ENCODE results near the gene LMO7. TPM values are rescaled to one million over a fixed set of nuclear protein-coding genes. Genes with fewer than 3 reads are reported as not detected.

LMO7 gene
- total and polyA plus RNA-seq, 2 of the 13 experiments (the other 11 are each of a cell fraction or from before 2014, with no cell fraction given), result 34.0 to 121 TPM

DNA sequence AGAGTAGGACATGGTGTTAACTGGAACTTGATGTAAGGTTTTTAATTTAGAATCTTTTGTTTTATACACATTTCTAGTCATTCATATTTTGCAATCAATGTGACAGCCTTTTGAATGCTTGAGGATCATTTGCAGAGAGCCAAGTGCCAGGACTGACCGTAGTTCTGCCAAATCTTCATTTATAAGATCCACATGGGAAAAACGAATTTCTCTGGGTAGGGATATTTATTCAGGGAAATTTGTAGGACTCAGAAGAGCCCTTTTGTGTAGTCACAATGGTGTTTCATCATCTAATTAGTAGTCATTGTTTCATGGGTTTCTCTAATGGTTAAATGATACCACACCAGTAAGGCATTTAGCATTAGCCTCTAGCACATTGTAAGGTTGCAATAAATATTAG lies 161.1 kb downstream of the LMO7 start:
- peaks cover 36% of the 10 kb centered on the region for H3K79me2 ChIP-seq (ENCODE audit: insufficient read depth, low read length)
- H2AFZ ChIP-seq (ENCODE audit: low read length), result no peak overlapping the region
- H3K27me3 ChIP-seq (ENCODE audit: control insufficient read depth in 1 of 2, insufficient read depth in 2 of 2, low read length in 2 of 2), result no peaks in the 10 kb centered on the region
- H3K4me1 ChIP-seq (ENCODE audit: insufficient read depth, low read length), result peaks cover 43% of the 10 kb centered on the region
- no peak overlapping the region for H3K27ac ChIP-seq (ENCODE audit: extremely low read length, insufficient read depth, low read length)
- H3K4me2 ChIP-seq (ENCODE audit: low read depth, low read length), result no peak overlapping the region
- ChIA-PET CTCF (ENCODE audit: low intra/inter-chr PET ratio, low total read pairs) (no interaction called here), POLR2A (no interaction called here)
- no peak overlapping the region for H3K4me3 ChIP-seq (replicated peaks in 1 of 3; ENCODE audit: insufficient read depth in 1 of 3, low read depth in 2 of 3, low read length in 3 of 3)
- DNase-seq (ENCODE audit: low spot score), result no peak
- no TSS peak for BruUV-seq (replicated peaks)
- in situ Hi-C loops (cut with HindIII; ENCODE audit: extremely low pct_ligation_motif_present, low pct_unique_long_range_greater_than_20kb), result loop anchor here (5.0 to 10.0 kb wide), 2 partner anchors 35 to 102 kb away; no protein-coding TSS in a partner anchor
- intact Hi-C loops (cut with micrococcal nuclease; ENCODE audit: unreplicated experiment), result no loop called here
- ATAC-seq, result no peak
- no peaks in the 10 kb centered on the region for H4K20me1 ChIP-seq (ENCODE audit: insufficient read depth, low read length)
- H3K9me3 ChIP-seq (ENCODE audit: low read length), result no peaks in the 10 kb centered on the region
- H3K9ac ChIP-seq (ENCODE audit: insufficient read depth, low read depth, low read length), result no peak overlapping the region
- 94% methylated on average over 2 of the region's 2 CpGs for WGBS (ENCODE audit: low lambda C conversion rate)
- TF ChIP-seq PHF21A (CRISPR knock-in tag; IDR thresholded peaks at IDR 0.05) (no peak), CBX2 (IDR thresholded peaks at IDR 0.05; ENCODE audit: low read depth, low read length) (no peak), CBX2 (CRISPR knock-in tag; IDR thresholded peaks at IDR 0.05; ENCODE audit: low read depth) (no peak), MEF2D (CRISPR knock-in tag; IDR thresholded peaks at IDR 0.05) (no peak), ZEB1 (IDR thresholded peaks at IDR 0.05; ENCODE audit: insufficient replicate concordance, low read depth) (no peak), ZNF652 (CRISPR knock-in tag; IDR thresholded peaks at IDR 0.05; ENCODE audit: borderline replicate concordance, low read depth) (no peak), TAF1 (CRISPR knock-in tag; IDR thresholded peaks at IDR 0.05) (no peak), ZNF563 (CRISPR knock-in tag; IDR thresholded peaks at IDR 0.05) (no peak), SIN3A (IDR thresholded peaks at IDR 0.05; ENCODE audit: borderline replicate concordance, low read depth, low read length) (no peak)
- TF ChIP-seq, protein P1, sequence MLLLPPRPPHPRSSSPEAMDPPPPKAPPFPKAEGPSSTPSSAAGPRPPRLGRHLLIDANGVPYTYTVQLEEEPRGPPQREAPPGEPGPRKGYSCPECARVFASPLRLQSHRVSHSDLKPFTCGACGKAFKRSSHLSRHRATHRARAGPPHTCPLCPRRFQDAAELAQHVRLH (CRISPR knock-in tag; IDR thresholded peaks at IDR 0.05; ENCODE audit: borderline replicate concordance, low read depth), result no peak
- H3K36me3 ChIP-seq (replicated peaks in 1 of 2; ENCODE audit: control insufficient read depth in 1 of 2, insufficient read depth in 2 of 2, low read length in 2 of 2), result peaks cover 8 to 56% of the 10 kb centered on the region in 2 experiments
- no peak for FAIRE-seq

DNA sequence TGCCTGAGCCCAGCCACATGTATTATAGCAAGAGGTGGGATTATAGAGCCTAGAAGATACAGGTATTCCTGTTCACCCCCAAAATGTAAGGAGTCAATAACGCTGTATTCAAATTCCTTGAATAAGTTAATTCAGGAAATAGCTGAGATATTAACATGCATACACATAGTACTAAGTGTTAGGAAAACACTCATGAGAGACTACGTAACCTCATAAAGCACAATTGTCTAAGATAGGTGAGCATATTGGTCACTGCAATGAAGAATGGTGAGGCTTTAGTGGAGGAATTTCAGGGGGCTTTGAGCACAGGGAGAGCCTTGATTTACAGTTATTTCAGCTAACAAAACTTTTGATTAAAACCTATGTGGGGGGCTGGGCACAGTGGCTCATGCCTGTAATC lies 161.6 kb downstream of the LMO7 start:
- H3K4me3 ChIP-seq (replicated peaks in 1 of 3; ENCODE audit: insufficient read depth in 1 of 3, low read depth in 2 of 3, low read length in 3 of 3), result no peak overlapping the region
- ATAC-seq (no peak), DNase-seq (ENCODE audit: low spot score) (no peak), FAIRE-seq (no peak)
- ChIA-PET CTCF (ENCODE audit: low intra/inter-chr PET ratio, low total read pairs) (no interaction called here), POLR2A (no interaction called here)
- H2AFZ ChIP-seq (ENCODE audit: low read length), result no peak overlapping the region
- WGBS (ENCODE audit: low lambda C conversion rate), result 98% methylated on average over 2 of the region's 2 CpGs
- no peaks in the 10 kb centered on the region for H4K20me1 ChIP-seq (ENCODE audit: insufficient read depth, low read length)
- H3K9me3 ChIP-seq (ENCODE audit: low read length), result no peaks in the 10 kb centered on the region
- in situ Hi-C loops (cut with HindIII; ENCODE audit: extremely low pct_ligation_motif_present, low pct_unique_long_range_greater_than_20kb), result loop anchor here (5.0 to 10.0 kb wide), 2 partner anchors 35 to 103 kb away; no protein-coding TSS in a partner anchor
- H3K4me1 ChIP-seq (ENCODE audit: insufficient read depth, low read length), result peaks cover 39% of the 10 kb centered on the region
- H3K27me3 ChIP-seq (ENCODE audit: control insufficient read depth in 1 of 2, insufficient read depth in 2 of 2, low read length in 2 of 2), result no peaks in the 10 kb centered on the region
- intact Hi-C loops (cut with micrococcal nuclease; ENCODE audit: unreplicated experiment), result no loop called here
- H3K4me2 ChIP-seq (ENCODE audit: low read depth, low read length), result no peak overlapping the region
- peaks cover 9 to 61% of the 10 kb centered on the region in 2 experiments for H3K36me3 ChIP-seq (replicated peaks in 1 of 2; ENCODE audit: control insufficient read depth in 1 of 2, insufficient read depth in 2 of 2, low read length in 2 of 2)
- no TSS peak for BruUV-seq (replicated peaks)
- H3K27ac ChIP-seq (ENCODE audit: extremely low read length, insufficient read depth, low read length), result no peak overlapping the region
- peaks cover 34% of the 10 kb centered on the region for H3K79me2 ChIP-seq (ENCODE audit: insufficient read depth, low read length)
- no peak overlapping the region for H3K9ac ChIP-seq (ENCODE audit: insufficient read depth, low read depth, low read length)
- TF ChIP-seq MEF2D (CRISPR knock-in tag; IDR thresholded peaks at IDR 0.05), result no peak
- TF ChIP-seq ZIK1 (CRISPR knock-in tag; IDR thresholded peaks at IDR 0.05; ENCODE audit: borderline replicate concordance, low read depth), result no peak
- no peak for TF ChIP-seq ZNF556 (CRISPR knock-in tag; IDR thresholded peaks at IDR 0.05; ENCODE audit: borderline replicate concordance)
- TF ChIP-seq BHLHE40 (IDR thresholded peaks at IDR 0.05; ENCODE audit: low read length), result no peak
- TF ChIP-seq ZNF253 (CRISPR knock-in tag; IDR thresholded peaks at IDR 0.05; ENCODE audit: borderline replicate concordance), result no peak
- no peak for TF ChIP-seq AHR (CRISPR knock-in tag; IDR thresholded peaks at IDR 0.05)
- TF ChIP-seq, protein P2, sequence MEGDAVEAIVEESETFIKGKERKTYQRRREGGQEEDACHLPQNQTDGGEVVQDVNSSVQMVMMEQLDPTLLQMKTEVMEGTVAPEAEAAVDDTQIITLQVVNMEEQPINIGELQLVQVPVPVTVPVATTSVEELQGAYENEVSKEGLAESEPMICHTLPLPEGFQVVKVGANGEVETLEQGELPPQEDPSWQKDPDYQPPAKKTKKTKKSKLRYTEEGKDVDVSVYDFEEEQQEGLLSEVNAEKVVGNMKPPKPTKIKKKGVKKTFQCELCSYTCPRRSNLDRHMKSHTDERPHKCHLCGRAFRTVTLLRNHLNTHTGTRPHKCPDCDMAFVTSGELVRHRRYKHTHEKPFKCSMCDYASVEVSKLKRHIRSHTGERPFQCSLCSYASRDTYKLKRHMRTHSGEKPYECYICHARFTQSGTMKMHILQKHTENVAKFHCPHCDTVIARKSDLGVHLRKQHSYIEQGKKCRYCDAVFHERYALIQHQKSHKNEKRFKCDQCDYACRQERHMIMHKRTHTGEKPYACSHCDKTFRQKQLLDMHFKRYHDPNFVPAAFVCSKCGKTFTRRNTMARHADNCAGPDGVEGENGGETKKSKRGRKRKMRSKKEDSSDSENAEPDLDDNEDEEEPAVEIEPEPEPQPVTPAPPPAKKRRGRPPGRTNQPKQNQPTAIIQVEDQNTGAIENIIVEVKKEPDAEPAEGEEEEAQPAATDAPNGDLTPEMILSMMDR (CRISPR knock-in tag; IDR thresholded peaks at IDR 0.05), result no peak

All from HepG2 (cell line).